NCI-H1092 treated with DMSO at 0.1 percent for 48 hours (cell line): ENCODE measurements around the gene C19orf81.
A peak's percentile ranks its signal among the peaks of the same experiment; 100 is the strongest.

Source experiments
- DNase-seq: peaks from one replicate; lab custom pipeline; 2025; lab: John Stamatoyannopoulos, UW

The C19orf81 gene

DNA sequence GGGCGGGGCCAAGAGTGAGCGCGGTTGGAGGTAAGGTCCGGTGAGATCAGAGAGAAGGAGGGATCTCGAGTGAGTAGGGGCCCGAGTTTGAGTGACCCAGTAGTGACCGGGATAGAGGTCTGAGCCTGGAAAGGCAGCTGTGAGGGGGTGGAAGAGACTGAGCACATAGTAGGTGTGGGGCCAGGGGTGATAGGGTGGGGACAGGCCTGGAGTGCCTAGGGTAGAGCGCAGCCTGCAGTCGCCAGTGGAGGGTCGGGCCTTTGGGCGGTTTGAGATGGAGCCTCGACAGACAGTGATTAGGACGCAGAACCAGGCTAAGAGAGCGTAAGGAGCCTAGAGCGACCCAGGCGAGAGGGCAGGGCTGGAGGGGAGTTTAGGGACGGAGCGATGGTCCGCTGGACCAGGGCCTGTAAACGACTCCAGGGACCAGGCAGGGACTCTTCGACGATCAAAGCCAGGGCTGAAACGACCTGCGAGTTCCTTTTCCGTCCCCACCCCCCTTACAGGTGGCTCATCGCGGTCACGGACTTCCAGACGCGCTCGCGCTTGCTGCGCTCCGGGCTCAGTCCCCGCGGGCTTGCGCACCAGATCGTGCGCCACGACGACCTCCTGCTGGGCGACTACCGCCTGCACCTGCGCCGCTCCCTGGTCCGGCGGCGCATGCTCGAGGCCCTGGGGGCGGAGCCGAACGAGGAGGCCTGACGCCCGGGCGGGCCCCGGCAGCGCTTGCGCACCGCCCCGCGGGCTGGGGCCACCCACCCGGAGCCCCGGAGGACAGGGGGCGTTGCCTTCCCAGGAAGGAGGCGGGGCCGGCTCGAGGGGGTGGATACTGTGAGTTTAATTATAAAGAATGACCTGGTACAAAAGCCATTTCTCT lies 9.4 kb downstream of the C19orf81 start:
- DNase-seq, result peak; percentile 70

- DNase-seq, result peak; percentile 26
These were observed 10.3 kb downstream of the C19orf81 start for GRCh38 chr19:50659318-50660087.

- no peak for DNase-seq
These were observed 10.8 kb downstream of the C19orf81 start for GRCh38 chr19:50660088-50660366.

DNA sequence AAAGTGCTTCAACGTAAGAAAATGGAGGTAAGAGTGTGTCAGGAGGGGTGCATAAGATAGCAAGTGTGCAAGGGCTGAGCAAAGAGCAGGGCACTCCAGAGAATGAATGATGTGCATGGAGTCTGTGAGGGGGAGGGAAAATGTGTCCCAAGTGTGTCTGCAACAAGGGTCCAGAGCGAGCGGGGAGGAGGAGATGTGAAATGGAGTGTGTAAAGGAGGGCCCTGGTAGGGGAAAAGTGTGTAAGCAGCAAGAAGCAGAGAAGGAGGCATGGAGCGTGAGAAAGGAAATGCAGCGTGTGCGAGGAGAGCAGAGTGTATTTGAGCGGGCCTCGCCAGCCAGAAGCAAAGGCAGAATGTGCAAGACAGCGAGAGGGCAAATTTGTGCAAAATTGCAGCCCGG lies 11.8 kb downstream of the C19orf81 start:
- DNase-seq, result no peak

GRCh38 chr19:50661766-50662650 lies 12.8 kb downstream of the C19orf81 start:
- no peak for DNase-seq

- no peak for DNase-seq
These were observed 13.6 kb downstream of the C19orf81 start for GRCh38 chr19:50662651-50663481.

DNA sequence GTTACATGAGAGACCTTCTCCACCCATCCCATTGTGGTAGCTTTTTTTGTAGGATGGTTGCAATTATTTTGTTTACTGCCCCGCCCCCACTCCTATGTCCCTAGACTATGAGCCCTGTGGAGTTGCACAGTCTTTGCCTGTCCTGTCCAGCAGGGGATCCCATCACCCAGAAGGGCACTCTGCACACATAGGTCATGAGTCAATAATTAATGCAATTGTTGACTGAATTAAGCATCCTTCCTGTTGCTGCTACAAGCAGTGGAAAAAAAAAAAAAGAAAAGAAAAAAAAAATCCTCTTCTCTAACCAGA lies 14.2 kb downstream of the C19orf81 start:
- DNase-seq, result no peak

DNA sequence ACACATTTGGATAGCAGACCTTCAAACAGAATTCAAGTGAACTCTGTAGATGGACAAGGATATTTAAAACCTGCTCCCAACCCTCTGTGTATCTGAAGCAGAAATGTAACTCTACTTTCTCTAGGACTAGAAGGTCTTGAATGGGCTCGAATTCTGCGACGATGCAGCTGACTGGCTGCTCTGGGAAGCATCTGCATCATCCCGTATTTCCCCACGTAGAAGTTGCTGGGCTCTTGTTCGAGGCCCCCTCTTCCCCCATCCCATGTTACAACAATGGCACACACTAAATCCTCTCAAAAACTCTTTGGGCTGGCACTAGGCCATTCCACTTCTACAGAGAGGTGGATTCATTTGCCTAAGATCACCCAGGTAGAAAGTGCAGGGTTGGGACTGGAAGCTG lies 15.0 kb downstream of the C19orf81 start:
- DNase-seq, result no peak

DNA sequence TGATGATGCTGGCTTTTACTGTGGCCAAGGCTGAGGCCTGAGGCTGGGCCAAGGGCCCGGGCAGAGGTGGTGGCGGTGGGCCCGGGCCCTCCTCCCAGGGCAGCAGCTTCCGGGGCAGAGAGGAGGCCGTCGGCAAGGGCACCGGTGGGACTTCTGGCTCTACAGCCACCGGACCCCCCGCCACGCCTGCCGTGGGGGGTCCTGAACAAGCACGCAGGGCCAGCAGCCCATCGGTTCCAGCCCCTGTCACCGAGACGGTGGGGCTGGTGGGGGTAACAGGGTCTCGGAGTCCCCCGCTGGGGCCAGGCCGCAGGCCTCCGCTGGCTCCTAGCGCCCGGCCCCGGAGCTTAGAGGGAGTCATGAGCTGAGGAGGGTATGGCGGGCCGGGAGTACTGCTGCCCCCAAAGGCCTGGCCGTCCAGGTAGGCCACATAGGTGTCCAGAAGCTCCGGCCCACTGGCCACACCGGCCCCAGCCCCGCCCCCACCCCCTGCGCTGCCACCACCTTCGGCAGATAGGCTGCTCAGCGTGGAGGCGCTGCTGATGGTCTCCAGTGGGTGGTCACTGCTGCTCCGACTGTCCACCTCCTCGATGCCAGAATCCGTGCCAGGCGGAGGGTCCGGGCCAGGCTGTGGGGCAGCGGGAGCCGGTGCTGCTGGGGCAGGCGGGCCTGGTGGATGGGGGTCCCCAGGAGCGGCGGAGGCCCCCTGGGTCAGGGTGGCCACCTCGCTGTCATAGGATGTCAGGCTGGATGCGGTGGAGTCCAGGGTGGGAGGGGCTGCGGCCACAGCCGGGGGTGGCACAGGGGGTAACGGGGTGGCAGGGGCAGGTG lies 17.3 kb downstream of the C19orf81 start:
- no peak for DNase-seq

GRCh38 chr19:50667177-50667758 lies 18.0 kb downstream of the C19orf81 start:
- DNase-seq, result no peak

- no peak for DNase-seq
These were observed 18.6 kb downstream of the C19orf81 start for GRCh38 chr19:50667759-50668231.

- DNase-seq, result no peak
These were observed 19.2 kb downstream of the C19orf81 start for GRCh38 chr19:50668416-50668815.

DNA sequence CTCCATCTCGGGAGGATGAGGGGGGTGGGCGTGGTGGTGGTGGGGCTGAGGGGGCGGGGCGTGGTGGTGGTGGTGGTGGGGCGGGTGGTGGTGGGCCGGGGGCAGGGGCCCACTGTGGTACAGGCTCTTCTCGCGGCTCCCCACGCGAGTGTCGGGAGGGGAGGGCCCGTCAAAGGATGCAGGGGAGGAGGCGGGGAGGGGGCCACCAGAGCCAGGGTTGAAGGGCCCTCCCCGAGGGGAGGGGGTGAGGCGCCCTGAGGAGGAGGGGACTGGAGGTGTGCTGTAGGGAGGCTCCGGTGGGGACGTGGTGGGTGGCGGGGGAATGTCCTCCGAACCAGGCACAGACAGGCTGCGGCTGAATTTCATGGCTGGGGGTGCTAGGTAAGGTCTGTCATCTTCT lies 19.6 kb downstream of the C19orf81 start:
- DNase-seq, result no peak

GRCh38 chr19:50669302-50670101 lies 20.3 kb downstream of the C19orf81 start:
- no peak for DNase-seq

DNA sequence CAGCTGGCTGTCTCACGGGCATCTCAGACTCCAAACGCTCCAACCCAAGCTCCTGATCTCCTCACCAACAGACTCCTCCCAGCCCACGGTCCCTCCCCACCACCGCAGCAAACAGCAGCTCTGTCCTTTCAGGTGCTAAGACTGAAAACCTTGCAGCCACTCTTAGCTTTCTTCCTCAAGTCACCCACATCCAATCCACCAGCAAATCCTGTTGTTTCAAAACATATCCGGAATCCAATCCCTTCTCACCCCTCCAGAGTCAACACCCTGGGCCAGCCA lies 20.8 kb downstream of the C19orf81 start:
- no peak for DNase-seq

- no peak for DNase-seq
These were observed 23.9 kb downstream of the C19orf81 start for GRCh38 chr19:50673118-50673517.

GRCh38 chr19:50676625-50677197 lies 27.5 kb downstream of the C19orf81 start:
- no peak for DNase-seq

DNA sequence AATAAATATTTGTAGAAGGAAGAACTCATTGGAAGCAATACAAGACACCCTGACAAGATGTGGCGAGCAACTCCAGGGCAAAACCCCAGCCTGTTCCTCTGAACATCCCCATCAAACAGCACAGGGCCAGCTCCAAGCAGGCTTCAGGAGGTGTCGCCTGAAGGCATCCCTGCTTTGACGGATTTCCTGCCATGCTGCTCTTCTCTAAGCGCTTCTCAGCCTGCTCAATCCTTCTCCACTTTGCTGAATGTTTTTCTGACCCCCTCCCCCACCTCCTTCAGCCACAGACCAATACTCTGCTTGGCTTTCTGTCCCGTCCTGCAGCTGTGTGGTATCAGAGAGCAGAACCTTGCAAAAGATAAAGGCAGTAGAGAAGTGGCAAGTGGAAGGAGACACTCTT lies 28.4 kb downstream of the C19orf81 start:
- no peak for DNase-seq

- no peak for DNase-seq
These were observed 29.1 kb downstream of the C19orf81 start for GRCh38 chr19:50678323-50678722.
